ENCODE data around the gene ARGLU1.
A peak's percentile ranks its signal among the peaks of the same experiment; 100 is the strongest.

Gene ARGLU1

DNA sequence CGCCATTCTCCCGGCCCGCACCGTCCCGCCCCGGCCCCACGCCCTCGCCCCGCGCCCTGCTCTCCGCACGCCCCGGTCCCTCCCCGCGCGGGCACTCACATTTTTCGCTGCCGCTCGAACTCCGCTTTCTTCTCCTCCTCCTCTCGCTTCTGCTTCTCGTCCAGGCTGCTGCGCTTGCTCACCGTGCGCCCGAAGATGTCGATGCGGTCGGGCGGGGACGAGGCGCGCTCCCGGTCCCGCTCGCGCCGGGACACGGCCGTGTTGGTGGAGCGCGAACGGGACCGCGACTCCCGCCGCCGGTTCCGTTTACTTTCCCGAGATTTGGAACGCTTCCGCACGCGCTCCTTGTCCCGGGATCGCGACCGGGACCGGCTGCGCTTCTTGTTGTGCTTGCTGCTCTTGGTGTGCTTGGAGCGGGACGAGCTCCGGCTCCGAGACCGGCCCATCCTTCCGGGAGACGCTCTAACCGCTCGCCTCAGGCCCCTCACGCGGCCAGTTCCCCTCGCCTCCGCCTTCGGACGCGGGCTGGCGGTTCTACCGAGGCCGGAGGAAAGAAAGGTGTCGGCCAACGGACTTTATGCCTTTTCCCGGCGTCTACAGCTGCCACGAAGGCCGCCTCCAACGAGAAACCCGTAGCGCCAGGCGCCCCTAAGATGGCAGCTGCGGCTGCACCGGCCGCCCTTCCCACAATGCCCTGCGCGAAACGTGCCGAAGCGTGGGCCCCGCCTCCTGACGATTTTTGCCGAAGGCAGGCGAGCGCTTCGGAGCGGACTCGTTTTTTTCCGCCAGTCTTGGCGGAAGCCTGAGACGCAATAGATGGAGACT, at the start of gene ARGLU1:
Gene ARGLU1, minus strand, starts transcription at position 664 of the 825 bp plus-strand sequence. Its CDS starts 218 bp downstream, at position 446.
- DNase-seq (ENCODE audit: low read depth) = peak; percentile 86
- TF ChIP-seq, protein P1, sequence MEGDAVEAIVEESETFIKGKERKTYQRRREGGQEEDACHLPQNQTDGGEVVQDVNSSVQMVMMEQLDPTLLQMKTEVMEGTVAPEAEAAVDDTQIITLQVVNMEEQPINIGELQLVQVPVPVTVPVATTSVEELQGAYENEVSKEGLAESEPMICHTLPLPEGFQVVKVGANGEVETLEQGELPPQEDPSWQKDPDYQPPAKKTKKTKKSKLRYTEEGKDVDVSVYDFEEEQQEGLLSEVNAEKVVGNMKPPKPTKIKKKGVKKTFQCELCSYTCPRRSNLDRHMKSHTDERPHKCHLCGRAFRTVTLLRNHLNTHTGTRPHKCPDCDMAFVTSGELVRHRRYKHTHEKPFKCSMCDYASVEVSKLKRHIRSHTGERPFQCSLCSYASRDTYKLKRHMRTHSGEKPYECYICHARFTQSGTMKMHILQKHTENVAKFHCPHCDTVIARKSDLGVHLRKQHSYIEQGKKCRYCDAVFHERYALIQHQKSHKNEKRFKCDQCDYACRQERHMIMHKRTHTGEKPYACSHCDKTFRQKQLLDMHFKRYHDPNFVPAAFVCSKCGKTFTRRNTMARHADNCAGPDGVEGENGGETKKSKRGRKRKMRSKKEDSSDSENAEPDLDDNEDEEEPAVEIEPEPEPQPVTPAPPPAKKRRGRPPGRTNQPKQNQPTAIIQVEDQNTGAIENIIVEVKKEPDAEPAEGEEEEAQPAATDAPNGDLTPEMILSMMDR (conservative IDR thresholded peaks at IDR 0.05; ENCODE audit: low read length) = no peak
- H3K4me3 ChIP-seq (ENCODE audit: low read length) = peak within 1 kb of the TSS; percentile 85

DNA sequence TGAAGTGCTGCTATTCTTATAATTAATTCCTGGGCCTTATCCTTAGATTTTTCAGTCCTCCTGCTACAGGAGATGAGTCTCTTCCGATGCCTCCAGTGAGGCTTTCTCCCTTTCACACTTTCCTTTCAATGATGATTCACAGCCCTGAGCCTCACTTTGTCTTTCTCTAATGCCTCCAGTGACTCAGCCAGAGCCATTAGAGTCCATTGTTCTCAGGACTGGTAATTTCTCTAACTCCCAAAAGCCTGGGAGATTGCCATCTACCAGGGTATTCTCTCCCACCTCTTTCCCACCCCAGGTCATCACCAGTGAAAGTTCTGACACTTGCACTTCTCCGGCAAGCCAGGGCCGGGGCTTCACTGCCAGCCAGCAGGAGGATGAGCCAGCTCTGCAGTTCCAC, 49.6 kb upstream of the ARGLU1 start:
- TF ChIP-seq, protein P1 (conservative IDR thresholded peaks at IDR 0.05; ENCODE audit: low read length) = no peak
- no peak overlapping the region for H3K4me3 ChIP-seq (ENCODE audit: low read length)
- DNase-seq (ENCODE audit: low read depth) = peak; percentile 12

DNA sequence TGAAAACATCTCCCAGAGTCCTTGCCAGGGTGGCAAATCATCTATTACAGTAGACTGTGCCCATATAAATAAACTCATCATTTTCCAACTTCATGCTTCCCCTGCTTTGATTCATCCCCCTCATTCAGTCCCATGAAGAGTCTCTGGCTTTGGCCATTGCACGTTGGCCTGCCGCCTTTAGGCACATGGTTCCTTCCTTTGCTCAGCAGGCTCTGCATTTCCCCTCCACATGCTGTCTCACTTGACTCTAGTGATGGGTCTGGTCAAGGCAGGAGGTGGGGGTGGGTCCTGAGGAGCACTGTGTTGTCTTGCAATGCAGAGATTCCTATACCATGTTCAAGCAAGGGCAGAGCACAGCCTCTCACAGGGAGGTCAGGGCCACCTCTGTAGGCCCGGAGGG, 48.8 kb upstream of the ARGLU1 start:
- TF ChIP-seq, protein P1 (conservative IDR thresholded peaks at IDR 0.05; ENCODE audit: low read length) = no peak
- no peak overlapping the region for H3K4me3 ChIP-seq (ENCODE audit: low read length)
- no peak for DNase-seq (ENCODE audit: low read depth)

GRCh38 chr13:106614874-106615273, 46.9 kb upstream of the ARGLU1 start:
- TF ChIP-seq, protein P1 (conservative IDR thresholded peaks at IDR 0.05; ENCODE audit: low read length) = no peak
- no peak for DNase-seq (ENCODE audit: low read depth)
- H3K4me3 ChIP-seq (ENCODE audit: low read length) = no peak overlapping the region

- H3K4me3 ChIP-seq (ENCODE audit: low read length) = no peak overlapping the region
- peak; percentile 43 for DNase-seq (ENCODE audit: low read depth)
- TF ChIP-seq, protein P1 (conservative IDR thresholded peaks at IDR 0.05; ENCODE audit: low read length) = no peak
Measured at GRCh38 chr13:106612688-106613087, 44.8 kb upstream of the ARGLU1 start.

- peak; percentile 22 for DNase-seq (ENCODE audit: low read depth)
- H3K4me3 ChIP-seq (ENCODE audit: low read length) = no peak overlapping the region
- TF ChIP-seq, protein P1 (conservative IDR thresholded peaks at IDR 0.05; ENCODE audit: low read length) = no peak
Measured at GRCh38 chr13:106610486-106610885, 42.5 kb upstream of the ARGLU1 start.

GRCh38 chr13:106609116-106609515, 41.2 kb upstream of the ARGLU1 start:
- DNase-seq (ENCODE audit: low read depth) = no peak
- H3K4me3 ChIP-seq (ENCODE audit: low read length) = no peak overlapping the region
- TF ChIP-seq, protein P1 (conservative IDR thresholded peaks at IDR 0.05; ENCODE audit: low read length) = no peak

Data from AG10803 (cell line).